NB4 (cell line): ENCODE data around the gene KCMF1.

ENCODE experiments used
- MAX ChIP-seq: IDR thresholded peaks from 2 replicates; pipeline ENCODE4 v1.6.1; 2011; ENCODE audit warnings: low read depth, low read length
- MYC ChIP-seq: IDR thresholded peaks from 2 replicates; pipeline ENCODE4 v1.6.1; 2011; ENCODE audit warnings: low read depth, low read length
- POLR2A ChIP-seq: IDR thresholded peaks from 2 replicates; pipeline ENCODE4 v1.6.1; 2011; ENCODE audit warnings: mild to moderate bottlenecking; ENCODE audit not compliant: insufficient read length; ENCODE audit errors: extremely low read depth
- TF ChIP-seq, protein P1 (sequence below): IDR thresholded peaks from one replicate; pipeline ENCODE4 v1.5.1; 2012; ENCODE audit warnings: low read depth, low read length

GRCh38 chr2:85089585-85089984, 118.6 kb downstream of the KCMF1 start:
- TF ChIP-seq, protein P1, sequence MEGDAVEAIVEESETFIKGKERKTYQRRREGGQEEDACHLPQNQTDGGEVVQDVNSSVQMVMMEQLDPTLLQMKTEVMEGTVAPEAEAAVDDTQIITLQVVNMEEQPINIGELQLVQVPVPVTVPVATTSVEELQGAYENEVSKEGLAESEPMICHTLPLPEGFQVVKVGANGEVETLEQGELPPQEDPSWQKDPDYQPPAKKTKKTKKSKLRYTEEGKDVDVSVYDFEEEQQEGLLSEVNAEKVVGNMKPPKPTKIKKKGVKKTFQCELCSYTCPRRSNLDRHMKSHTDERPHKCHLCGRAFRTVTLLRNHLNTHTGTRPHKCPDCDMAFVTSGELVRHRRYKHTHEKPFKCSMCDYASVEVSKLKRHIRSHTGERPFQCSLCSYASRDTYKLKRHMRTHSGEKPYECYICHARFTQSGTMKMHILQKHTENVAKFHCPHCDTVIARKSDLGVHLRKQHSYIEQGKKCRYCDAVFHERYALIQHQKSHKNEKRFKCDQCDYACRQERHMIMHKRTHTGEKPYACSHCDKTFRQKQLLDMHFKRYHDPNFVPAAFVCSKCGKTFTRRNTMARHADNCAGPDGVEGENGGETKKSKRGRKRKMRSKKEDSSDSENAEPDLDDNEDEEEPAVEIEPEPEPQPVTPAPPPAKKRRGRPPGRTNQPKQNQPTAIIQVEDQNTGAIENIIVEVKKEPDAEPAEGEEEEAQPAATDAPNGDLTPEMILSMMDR: no peak
- no peak for TF ChIP-seq POLR2A
- TF ChIP-seq MYC: no peak
- no peak for TF ChIP-seq MAX
